Measurements from ENCODE around the gene FAM171A1. TPM values are rescaled to one million over a fixed set of nuclear protein-coding genes. Genes with fewer than 3 reads are reported as not detected.

The FAM171A1 gene
- total and polyA plus RNA-seq, 2 of the 13 experiments (the other 11 are each of a cell fraction or from before 2014, with no cell fraction given), result 21.5 to 34.7 TPM

GRCh38 chr10:15168291-15168785, 202.8 kb downstream of the FAM171A1 start, which contains the start of gene NMT2 (continued):
- TF ChIP-seq ZNF468 (CRISPR knock-in tag; IDR thresholded peaks at IDR 0.05) (0 out of 2 replicates have a peak, but pooled peaks have one; percentile 43), ZBTB4 (CRISPR knock-in tag; IDR thresholded peaks at IDR 0.05; ENCODE audit: borderline replicate concordance) (no peak), SSRP1 (CRISPR knock-in tag; IDR thresholded peaks at IDR 0.05) (no peak), IKZF5 (CRISPR knock-in tag; IDR thresholded peaks at IDR 0.05) (no peak), ZNF607 (CRISPR knock-in tag; IDR thresholded peaks at IDR 0.05; ENCODE audit: borderline replicate concordance) (peak; percentile 67; the same call in 1 of the 2 replicates), POLR2AphosphoS5 (IDR thresholded peaks at IDR 0.05; ENCODE audit: low read depth, low read length) (peak; percentile 84), HNRNPK (IDR thresholded peaks at IDR 0.05; ENCODE audit: low read depth, low read length, poor library complexity, severe bottlenecking) (peak; percentile 75), RBFOX2 (IDR thresholded peaks at IDR 0.05; ENCODE audit: low read depth, low read length) (peak; percentile 81), LRRFIP1 (CRISPR knock-in tag; conservative IDR thresholded peaks at IDR 0.05) (no peak), ZMYM4 (CRISPR knock-in tag; IDR thresholded peaks at IDR 0.05) (no peak), ZUFSP (CRISPR knock-in tag; IDR thresholded peaks at IDR 0.05; ENCODE audit: borderline replicate concordance) (no peak), ZNF724P (CRISPR knock-in tag; IDR thresholded peaks at IDR 0.05; ENCODE audit: borderline replicate concordance) (peak; percentile 87), ZFP1 (CRISPR knock-in tag; IDR thresholded peaks at IDR 0.05) (no peak), ATF4 (CRISPR knock-in tag; IDR thresholded peaks at IDR 0.05) (peak in 1 of 2 experiments; percentile 38; a peak in 1 of 4 replicates), NCOA1 (CRISPR knock-in tag; IDR thresholded peaks at IDR 0.05) (no peak), KLF12 (CRISPR knock-in tag; IDR thresholded peaks at IDR 0.05; ENCODE audit: borderline replicate concordance) (no peak; the same call in 1 of the 2 replicates), IRF2 (CRISPR knock-in tag; IDR thresholded peaks at IDR 0.05) (no peak), BCL6 (CRISPR knock-in tag; IDR thresholded peaks at IDR 0.05) (peak; percentile 30; the same call in 1 of the 2 replicates), ZNF841 (CRISPR knock-in tag; IDR thresholded peaks at IDR 0.05; ENCODE audit: borderline replicate concordance) (0 out of 2 replicates have a peak, but pooled peaks have one; percentile 32), ZNF605 (CRISPR knock-in tag; IDR thresholded peaks at IDR 0.05) (no peak)
